Myocyte (in vitro differentiated cells): Measurements from ENCODE around the gene SPOCK1. TPM values are rescaled to one million over a fixed set of nuclear protein-coding genes. Genes with fewer than 3 reads are reported as not detected.
A peak's percentile ranks its signal among the peaks of the same experiment; 100 is the strongest.

Experiments
- DNase-seq: peaks from one replicate; pipeline ENCODE4 v3.0.0-alpha.2; 2012; ENCODE audit warnings: low read depth
- total RNA-seq: library from RNA; depleted of rRNA; stranded (reverse); fragments of >200 nt; gene quantifications from 2 replicates; pipeline ENCODE4 v1.2.3, GENCODE V29; 2014

SPOCK1 gene
- total RNA-seq, 1 donor from 2014 or later = 9.5 TPM

DNA sequence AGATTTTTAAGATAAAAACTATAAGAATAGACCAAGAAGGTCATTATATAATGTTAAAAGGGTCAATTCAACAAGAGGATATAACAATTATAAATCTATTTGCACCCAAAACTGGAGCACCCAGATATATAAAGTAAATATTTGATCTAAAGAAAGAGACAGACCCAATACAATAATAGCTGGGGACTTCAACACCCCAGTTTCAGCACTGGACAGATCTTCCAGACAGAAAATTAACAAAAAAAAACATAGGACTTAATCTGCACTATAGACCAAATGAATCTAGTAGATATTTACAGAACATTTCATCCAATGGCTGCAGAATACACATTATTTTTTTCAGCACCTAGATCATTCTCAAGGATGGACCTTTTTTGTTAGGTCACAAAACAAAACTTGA, 331.9 kb downstream of the SPOCK1 start:
- DNase-seq = peak; percentile 16

DNA sequence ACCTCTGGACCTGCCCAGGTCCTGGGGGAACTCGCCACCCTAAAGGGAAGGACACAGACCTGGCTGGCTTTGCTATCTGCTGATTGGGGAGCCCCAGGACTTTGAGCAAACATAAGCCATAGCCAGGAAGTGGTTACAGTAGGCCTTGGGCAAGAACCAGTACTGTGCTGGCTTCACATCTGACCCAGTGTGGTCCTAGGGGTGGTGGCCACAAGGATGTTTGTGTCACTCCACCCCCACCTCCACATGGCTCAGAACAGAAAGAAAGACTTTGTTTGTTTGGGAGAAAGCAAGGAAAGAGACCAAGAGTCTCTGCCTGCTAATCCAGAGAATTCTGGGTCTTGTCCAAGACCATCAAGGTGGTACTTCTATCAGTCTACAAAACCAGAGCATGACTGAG, 334.2 kb downstream of the SPOCK1 start:
- DNase-seq = no peak

DNA sequence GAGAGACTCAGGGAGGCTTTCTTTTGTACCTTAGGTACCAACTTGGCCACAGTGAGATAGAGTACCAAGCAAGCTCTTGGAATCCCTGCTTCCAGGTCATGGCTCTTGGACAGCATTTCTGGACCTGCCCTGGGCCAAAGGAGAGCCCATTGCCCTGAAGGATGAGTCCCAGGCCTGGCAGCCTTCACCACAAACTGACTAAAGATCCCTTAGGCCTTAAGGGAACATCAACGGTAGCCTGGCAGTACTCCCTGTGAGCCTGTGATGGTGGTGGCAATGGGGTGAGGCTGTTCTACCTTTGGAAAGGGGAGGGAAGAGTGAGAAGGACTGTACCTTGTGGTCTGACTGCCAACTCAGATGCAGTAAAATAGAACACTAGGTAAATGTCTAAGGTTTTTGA, 334.6 kb downstream of the SPOCK1 start:
- DNase-seq = no peak

DNA sequence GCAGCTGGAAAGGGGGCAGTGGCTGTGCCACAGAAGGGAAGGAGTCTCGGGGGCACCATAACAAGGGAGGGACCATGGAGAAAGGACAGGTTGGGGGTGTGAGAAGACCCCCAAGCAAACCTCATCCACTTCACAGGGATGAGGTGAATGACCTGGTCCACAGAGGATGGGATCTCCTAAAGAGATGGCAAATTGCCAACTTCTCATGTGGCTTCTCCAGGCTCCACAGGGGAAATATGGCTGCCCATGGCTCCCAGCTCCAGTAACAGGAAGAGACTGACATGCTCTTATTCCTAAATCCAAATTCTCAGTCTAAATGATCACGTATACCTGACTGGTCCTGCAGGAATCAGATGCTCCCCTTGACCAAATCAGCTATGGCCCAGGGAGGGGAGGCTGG, 340.4 kb downstream of the SPOCK1 start:
- no peak for DNase-seq

DNA sequence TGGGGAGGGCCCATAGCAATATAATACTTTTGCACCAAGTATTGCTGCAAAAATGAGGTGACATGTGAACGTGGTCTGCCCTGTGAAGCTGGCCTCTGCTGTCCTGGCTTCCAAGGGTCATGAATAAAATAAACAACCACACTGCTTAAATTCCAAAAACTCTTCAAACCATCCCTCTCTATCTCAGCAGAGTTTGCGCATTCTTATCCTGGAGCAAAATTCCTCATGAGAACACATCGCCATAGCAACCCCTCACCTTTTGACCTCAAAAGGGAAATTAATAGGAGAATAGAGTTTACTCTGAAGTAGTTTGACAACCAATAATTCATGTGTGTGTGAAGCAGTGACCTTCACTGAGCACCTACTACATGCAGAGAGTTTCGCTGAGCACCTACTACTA, 342.9 kb downstream of the SPOCK1 start:
- DNase-seq = no peak

DNA sequence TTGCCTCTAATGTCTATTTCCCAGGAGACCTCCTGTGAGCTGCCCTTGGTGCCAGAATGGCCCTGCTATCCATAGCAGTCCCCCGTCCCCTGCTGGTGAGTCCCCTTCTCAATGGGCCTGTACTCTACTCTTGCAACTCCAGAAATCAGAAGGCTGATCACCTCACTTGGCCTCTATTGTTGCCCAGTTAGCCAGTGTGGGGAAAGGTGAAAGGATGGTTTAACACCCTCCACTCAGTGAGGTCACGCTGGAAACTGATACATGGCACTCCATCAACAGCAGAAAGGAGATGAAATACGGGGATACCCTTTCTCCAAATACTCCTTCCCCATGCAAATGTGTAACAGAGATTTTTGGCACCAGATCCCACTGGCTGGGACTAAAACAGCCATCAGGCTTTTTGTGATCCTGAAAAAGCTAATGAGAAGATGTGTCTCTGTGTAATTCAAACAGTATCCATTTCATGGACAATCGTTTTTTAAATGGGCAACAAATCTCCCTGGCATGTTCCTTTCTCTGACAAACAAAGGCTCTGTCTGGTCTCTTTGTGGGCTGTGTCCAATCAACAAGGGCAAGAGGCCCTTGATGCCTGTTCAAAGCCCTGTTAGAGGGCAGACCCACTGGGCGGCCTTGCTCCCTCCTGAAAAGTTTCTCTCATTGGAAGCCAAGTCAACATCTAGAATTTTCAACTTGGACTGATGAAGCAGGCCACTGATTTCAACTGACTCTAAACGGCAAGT, 343.7 kb downstream of the SPOCK1 start:
- no peak for DNase-seq

DNA sequence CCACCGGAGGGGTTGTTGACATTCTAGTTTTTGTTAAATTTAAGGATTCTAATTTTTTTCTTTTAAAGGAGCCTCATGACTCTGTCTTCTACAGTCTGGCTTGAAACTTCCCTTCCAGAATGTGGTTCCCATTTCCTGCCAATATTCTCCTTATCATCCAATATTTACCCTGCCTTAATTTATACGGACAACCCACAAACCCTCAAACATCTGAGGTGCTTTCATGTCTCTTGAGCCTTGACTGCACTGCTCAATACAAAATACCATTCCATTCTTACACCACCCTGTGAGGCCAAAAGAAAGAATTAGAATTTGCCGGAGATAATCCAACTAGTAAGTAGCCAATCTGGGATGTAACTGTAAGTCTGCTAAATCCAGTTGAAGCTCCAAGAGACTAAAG, 346.5 kb downstream of the SPOCK1 start:
- no peak for DNase-seq

DNA sequence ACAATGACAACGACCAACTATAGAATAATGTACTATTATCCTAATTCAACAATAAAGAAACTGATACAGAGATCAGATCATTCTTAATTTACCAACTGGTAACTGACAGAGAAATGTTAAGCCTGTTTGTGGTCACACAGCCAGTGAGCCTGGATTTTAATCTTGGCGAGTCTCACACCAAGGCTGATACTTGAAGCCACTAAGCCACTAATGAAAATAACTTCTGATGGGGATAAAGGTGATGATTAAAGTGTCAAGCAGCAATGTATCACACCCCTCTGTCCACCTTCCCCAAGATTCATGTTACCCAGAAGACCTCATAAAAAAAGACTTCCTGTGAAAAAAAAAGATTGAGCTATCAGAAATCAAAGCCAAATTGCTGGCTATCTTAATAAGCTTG, 350.5 kb downstream of the SPOCK1 start:
- DNase-seq = peak; percentile 61

DNA sequence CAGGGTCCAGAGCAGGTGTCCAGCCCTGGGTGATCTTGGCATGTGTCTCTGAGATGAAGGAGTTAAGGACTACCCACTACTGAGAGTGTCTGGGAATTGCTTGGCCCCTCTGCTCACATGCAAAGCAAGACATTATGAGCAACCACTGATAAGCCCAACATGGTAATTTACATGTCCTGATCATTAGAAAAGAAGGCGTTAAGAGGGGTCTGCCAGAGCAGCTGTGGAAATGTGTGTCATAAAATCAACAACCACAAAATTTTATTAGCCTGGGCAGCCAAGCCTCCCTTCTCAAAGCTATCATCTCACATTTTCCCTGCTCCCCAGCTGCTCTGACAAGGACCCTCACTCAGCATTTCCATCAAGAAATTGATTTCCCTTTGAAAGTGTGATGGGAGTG, 351.0 kb downstream of the SPOCK1 start:
- peak; percentile 49 for DNase-seq

DNA sequence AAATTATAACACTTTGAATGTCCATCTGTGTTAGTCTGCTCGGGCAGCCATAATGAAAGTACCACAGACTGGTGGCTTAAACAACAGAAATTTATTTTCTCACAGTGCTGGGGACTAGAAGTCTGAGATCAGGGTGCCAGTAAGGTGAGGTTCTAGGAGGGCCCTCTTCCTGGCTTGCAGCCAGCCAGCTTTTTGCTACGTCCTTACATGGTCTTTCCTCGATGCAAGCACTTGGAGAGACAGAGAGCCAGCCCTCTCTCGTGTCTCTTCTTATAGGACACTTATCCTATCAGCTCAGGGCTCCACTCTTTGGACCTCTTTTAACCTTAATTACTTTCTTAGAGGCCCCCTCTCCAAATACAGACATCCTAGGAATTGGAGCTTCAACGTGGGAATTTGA, 351.8 kb downstream of the SPOCK1 start:
- peak; percentile 12 for DNase-seq

DNA sequence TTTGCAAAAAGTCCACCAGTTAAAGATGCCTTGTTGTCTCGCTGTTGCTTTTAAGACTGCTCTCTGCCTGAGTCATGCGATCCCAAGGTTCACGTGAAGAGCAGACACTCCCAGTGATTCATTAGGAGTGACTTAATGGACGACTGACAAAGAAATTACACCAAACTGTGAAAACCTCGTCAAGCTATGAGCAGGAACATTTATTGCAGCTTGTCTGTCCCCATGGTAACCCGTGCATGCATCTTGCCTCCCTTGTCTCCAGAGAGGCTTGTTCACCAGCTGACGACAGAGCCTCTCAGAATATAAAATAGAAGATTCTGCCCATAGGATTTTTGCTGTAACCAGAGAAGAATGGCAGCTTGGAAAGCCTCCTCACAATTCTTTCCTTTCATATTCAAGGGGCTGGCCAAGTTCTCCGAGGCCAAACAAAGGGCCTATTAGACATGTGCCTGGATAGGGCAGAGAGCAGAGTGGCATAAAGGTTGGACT, 352.7 kb downstream of the SPOCK1 start:
- peak; percentile 79 for DNase-seq

DNA sequence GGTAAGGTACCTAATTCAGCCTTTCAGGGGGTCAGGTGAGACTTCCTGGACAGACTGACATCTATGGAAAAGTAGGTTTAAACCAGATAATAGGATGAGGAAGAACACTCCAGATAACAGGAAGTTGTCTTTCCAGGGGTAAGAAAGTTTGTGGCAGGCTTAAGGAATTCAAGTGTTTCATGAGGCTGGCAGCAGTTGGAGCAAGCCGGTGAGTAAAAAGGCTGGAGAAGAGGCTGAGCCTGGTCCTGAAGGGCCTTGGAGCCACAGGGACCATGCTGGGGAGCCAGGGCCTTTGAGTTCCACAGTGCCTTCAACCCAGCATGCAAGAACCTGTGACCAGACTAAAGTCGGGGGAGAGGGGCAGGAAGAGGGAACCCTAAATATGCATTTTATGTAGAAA, 353.4 kb downstream of the SPOCK1 start:
- DNase-seq = peak; percentile 10

DNA sequence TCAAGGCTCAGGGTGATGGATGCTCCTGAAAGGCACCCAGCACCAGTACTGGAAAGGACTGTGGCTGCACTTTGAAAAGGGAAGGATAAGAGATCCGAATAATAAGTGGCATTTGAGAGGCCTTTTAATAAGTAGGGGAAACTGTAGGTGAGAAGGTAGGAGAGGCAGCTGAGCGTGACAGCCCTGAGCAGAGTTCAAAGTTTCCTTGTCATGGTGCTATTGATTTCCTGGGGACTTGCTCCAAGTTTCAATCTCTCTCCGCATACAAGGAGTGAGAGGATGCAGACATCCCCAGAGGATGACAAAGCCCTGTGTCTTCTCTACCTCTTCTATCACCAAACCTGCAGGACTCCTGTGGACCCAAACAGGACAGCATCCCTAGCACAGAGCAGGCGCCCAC, 354.5 kb downstream of the SPOCK1 start:
- no peak for DNase-seq

DNA sequence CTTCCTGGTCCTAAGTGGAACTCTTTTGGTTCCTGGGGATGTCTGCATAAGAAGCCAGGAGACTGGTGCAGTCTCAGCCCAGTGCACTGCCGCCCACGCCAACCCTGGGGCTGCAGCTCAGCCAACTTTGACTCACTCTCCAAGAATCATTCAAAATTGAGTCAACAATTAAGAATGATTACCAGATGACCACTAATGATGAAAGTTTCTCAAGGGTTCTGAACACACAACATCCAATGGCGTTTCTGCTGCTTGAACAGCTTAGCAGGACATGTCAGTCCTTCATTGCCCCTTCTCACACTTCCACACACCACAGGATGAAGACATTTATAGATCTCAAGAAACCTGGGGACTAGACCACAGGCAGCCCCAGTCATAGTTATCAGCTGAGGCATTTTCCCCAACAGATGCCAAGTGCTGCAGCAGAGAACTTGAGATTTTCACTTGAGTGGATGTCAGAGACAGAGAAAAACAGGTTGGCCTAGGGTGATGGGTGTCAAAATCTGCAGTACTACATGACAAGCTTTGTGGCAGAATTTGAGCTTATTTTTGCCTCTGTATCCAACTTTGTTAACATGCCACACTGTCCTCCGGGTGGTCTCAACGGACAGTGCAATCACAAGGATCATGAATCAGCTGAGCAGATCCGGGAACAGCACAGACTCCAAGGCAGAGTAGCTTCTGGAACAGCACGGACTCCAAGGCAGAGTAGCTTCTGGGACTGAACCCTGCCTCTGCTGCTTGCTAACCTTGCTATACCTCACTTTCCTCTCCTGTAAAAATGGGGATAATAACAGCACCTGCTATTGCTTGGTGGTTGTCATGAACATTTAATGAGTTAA, 356.1 kb downstream of the SPOCK1 start:
- peak; percentile 62 for DNase-seq

DNA sequence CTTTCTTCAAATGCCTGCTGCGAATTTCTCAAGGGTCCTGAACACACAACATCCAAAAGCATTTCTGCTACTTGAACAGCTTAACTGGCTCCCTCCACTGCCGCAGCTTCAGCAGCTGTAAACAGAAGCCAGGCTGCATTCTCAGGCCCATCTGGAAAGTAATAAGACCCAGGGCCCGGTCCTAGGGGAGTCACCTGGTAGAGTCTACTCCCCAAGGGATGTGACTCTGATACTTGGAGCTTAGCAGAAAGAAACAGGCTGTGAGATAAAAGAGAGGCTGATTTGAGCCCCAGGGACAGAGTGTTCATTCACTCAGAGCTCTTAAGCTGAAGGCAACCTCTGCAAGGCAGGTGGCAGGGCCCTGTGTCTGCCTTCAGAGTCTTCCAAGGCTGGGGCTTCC, 356.8 kb downstream of the SPOCK1 start:
- DNase-seq = no peak

DNA sequence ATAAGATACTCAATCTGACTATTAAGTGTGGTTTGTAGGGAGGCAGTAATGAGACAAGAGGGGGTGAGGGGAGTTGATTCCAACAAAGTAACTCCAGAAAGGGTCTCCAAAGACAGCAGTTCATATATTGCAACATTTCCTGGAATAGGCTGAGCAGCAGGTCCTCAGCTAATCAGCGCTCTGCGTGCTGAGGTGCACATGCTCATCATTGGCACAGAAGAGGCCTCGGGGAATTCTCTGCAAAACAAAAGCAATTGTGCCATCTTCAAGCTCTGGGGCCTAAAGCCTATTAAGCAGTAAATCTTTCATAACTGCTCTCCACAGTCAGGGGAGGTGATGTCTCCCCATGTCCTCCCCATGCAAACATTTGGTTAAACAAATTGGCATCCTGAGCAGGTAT, 357.3 kb downstream of the SPOCK1 start:
- no peak for DNase-seq

DNA sequence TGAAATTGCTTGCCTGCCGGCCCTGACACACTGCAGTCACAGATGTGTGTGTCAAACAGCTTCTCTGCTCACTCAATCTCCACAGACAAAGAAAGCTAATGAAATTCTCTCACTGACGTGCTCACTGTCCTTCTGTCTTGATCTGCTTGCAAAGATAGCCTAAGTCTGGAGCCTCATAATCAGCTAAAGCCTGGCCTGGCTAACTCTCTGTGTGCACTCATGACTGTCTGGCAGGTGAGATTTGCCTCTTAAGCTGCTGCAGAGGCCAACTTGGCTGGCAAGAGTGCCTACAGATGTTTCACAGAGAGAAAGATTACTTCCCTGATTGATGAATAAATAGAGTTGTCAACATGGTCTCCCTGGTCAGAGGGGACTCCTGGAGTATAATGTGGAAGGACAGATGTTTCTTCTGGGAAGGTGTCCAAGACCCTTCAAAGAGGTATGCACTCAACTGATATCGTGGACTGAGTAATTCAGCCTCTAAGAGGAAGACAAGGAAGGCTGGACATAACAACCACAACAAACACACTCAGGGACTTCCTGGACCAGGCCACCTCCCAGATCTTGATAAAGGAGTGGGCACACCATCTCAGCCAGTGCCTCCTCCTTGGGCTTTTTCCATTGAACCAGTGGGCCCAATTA, 362.0 kb downstream of the SPOCK1 start:
- DNase-seq = no peak

DNA sequence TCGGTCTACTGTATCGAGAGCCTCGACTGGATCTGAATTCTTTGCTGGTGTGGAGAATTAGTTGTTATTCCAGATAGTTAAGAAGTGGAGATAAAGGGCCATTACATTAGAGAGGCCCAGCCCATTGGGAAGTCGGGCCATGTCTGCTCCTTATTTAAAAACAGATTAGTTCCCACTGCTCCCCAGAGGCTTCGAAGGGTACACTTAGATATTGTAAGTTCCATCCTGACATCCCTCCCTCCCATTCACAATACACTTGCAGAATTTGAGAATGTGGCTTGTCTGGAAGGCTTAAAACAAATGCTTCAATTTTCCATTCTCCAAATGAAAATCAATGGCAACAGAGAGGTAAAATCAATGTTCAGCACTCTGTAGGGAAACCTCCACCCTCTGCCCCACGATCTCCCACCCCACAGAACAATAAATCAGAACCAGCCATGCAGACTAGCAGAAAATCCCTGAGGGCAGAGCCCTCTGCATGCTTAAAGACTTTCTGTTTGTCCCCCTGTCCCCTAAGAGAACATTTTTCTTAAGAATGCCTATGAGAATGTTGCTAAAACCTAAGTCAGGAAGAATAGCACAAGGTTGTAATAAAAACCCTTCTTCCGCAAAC, 364.1 kb downstream of the SPOCK1 start:
- DNase-seq = no peak

DNA sequence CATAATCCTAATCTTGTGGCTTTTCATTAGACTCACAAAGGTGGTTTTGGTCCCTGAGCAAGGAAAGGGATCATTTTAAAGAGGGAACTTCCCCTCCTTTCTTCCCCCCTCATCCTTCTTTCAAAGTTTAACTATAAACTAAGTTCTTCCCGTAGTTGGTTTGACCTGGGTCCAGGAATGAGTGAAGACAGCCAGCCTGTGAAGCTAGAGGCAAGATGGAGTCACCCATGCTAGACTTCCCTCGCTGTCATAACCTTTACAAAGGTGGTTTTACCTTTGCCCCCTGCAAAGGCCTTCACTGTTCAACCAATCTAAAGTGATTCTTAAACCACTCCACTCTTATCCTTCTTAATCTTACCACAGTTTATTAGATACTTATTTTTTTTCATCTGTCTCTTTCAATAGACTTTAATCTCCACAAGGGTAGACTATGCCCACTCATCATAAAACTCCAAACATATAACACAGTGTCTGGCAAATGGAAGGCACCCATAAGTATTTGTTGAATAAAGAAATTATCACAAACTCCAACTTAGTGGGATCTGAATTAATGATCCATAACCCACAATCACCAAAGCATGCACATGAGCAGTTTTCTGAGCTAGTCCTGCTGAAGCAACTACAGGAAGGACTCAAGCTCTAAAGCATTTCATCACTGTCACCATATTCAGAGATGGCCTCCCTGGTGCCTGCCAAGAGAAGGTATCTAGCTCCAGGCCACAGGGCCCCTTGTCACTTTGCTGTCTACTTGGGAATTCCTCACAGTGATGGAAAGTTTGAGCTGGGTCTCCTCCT, 369.0 kb downstream of the SPOCK1 start:
- no peak for DNase-seq

DNA sequence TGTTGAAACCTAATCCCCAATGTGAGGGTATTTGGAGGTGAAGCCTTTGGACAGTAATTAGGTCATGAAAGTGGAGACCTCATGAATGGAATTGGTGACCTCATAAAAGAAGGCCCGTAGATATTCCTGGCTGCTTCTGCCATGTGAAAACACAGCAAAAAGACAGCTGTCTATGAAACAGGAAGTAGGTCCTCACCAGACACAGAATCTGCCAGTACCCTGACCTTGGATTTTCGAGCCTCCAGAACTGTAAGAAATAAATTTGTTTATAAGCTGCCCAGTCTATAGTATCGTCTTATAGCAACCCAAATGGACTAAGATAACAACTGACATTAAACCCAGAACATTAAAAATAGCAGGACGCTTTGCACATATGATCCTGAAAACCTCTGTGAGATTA, 371.1 kb downstream of the SPOCK1 start:
- DNase-seq = peak; percentile 37

DNA sequence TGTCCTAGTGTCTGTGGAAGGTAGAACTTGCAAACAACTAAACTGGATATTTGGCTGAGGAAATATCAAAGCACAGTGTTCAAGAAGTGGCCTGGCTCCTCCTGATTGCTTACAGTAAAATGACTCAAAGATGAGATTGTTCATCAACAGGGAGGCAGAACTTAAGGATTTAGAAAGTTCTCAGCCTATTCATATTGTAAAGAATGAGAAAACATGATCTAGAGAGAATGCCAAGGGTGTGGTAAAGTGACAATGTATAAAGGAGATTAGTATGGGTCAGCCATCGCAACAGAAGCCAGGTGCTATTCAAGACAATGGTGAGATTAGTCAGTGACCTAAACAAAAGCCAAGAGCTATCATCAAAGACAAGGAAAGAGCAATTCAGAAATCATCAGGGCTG, 372.3 kb downstream of the SPOCK1 start:
- DNase-seq = no peak
